GM23248 (cell line): Measurements from ENCODE around the gene MOSPD3.

Experiments
- EZH2 ChIP-seq: fragments of 200-600 bp; sonication (generic); IDR thresholded peaks from 2 replicates; pipeline ENCODE4 v1.6.1; 2018; ENCODE audit warnings: antibody characterized with exemption, mild to moderate bottlenecking; ENCODE audit not compliant: insufficient read depth, poor library complexity, severe bottlenecking
- EZH2phosphoT487 ChIP-seq: fragments of 200-600 bp; sonication (generic); IDR thresholded peaks from 2 replicates; pipeline ENCODE4 v1.6.1; 2018; ENCODE audit warnings: antibody characterized with exemption, moderate library complexity, mild to moderate bottlenecking, low read depth; ENCODE audit not compliant: insufficient read depth

DNA sequence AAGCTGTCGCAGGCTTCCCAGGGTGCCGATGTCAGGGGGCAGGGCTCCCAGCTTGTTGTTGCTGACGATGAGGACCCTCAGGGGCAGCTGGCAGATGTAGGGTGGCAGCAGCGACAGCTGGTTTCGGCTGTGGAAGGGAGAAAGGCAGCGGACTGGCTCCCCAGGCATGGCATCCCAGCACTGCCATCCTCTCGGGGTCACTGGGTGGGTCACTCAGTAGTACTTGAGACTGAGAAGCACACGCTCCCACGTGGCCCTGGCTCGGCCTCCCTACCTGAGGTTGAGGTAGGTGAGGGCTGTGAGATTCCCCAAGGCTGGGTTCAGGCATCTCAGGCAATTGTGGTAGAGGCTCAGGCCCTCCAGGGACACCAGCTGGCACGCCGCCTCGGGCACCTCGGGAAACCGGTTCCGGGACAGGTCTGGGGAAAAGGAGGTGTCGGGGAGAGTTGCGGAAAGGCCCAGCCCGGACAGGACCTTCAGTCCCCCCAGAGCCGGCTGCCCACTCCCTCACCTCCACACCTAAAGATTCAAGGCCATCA lies 30.2 kb upstream of the MOSPD3 start:
- TF ChIP-seq EZH2 (no peak), EZH2phosphoT487 (no peak)
